ENCODE results near the gene TUBA1B.
"Not testable (repeated sequence)": the region's sequence is repeated elsewhere in the genome, so short reads cannot be mapped to it uniquely, and the experiment has no call there.

TUBA1B gene

DNA sequence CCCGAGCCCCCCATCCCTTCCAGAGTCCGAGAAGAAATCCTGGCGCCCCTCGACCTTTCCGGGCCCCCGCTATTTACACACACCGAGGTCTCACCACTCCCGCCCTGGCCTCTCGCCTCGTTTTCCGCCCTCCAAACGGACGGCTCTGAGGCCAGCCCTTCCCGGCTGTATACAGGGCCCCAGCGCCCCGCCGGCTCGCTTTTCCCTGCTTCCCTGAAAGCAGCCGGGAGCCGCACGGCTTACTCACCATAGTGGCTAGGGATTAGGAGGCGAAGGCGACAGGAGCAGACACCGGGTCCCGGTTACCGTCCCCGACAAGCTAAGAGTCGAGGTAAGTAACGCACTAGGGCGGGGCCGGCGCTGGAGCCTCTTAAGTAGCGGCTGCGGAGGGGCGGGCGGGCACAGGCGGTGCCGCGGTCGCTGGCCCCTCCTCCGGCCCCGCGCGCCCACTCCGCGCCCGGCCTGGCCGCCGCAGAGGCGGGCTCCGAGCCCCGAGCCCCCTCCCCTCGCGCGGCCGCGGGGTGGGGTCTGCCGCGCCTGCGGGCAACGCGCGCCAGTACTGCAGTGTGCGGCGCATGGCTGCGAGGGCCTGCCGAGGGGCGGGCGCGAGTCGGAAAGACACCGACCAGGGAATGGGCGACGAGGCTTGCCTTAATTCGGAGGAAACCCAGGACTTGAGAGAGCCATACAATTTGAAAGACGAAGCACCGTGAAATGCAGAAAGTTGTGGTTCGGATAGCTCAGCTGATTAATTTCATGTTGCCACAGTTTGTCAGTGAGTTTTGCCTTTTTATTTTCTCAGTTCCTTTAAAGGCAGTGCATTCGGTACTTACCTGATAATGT is at the start of gene TUBA1B:
Gene TUBA1B, minus strand, starts transcription at position 345 of the 843 bp plus-strand sequence. Its CDS starts 95 bp downstream, at position 250.
- DNase-seq (ENCODE audit: low spot score) = peak; percentile 95

DNA sequence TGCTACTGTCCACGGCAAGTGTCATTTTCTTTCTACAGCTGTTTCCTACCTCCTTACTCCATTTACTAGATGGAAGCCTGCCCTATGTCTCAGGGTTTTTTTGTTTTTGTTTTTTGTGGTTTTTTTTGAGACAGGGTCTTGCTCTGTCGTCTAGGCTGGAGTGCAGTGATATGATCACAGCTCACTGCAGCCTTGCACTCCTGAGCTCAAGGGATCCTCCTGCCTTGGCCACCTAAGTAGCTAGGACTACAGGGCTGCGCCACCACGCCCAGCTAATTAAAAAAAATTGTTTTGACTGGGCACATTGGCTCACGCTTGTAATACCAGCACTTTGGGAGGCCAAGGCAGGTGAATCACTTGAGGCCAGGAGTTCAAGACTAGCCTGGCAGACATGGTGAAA is 43.0 kb upstream of the TUBA1B start:
- DNase-seq (ENCODE audit: low spot score) = no peak

DNA sequence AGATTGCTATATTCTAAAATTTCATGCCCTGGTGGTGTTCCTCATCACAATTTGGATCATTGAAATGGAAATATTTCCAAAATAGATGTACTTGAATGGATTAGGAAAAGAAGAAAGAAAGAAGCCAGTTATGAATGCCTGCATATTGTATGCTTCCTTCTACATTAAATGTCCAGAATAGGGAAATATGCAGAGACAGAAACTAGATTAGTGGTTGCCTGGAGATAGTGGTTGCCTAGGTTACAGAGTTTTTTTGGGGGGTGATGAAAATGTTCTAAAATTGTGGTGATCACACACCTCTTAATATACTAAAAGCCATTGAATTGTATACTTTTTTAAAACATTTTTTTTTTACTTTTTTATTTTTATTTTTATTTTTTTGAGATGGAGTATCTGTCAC is 39.7 kb upstream of the TUBA1B start:
- DNase-seq (ENCODE audit: low spot score) = no peak

DNA sequence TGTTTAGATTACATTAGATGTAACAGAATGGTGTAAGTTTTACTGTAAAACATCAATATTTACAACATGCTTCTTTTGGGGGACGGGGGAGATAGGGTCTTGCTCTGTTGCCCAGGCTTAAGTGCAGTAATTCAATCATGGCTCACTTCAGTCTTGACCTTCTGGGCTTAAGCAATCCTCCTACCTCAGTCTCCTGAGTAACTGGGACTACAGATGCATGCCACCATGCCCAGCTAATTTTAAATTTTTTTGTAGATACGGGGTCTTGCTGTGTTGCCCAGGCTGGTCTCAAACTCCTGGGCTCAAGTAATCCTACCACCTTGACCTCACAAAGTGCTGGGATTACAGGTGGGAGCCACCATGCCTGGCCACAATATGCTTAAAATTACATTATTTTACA is 33.9 kb upstream of the TUBA1B start:
- DNase-seq (ENCODE audit: low spot score) = no peak

DNA sequence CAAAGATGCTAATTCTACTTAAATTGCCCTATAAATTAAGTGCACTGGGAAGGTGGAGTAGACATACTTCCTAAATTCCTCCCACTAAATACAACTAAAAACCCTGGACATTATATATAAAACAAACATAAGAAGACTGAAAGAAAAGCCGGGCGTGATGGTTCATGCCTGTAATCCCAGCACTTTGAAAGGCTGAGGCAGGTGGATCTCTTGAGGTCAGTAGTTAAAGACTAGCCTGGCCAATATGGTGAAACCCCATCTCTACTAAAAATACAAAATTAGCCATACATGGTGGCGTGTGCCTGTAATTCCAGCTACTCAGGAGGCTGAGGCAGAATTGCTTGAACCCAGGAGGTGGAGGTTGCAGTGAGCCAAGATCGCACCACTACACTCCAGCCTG is 30.7 kb upstream of the TUBA1B start:
- not testable (repeated sequence) for DNase-seq (ENCODE audit: low spot score)

DNA sequence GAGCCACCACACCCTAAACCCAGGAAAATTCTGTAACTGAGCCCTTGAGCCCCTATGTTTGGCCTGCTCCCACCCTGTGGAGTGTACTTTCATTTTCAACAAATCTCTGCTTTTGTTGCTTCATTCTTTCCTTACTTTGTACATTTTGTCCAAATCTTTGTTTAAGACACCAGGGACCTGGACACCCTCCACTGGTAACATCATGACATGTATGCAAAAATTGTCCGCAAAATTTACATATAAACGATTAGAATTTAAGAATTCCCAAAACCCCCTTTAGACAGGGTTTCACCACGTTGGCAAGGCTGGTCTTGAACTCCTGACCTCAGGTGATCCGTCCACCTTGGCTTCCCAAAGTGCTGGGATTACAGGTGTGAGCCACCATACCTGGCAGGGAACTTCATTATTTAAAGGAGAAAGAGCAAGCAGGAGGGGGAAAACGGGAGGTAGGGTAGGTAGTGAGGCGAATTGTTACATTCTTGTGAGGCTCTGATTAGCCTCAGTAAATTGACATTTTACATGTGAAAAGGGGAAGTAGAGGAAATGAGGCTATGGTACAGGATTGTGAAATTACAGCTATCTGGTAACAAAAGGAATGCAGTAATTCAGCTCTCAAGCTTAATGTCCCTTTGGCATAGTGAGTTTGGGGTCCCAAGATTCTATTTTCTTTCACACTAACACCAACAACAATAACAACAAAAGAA is 30.0 kb upstream of the TUBA1B start:
- no peak for DNase-seq (ENCODE audit: low spot score)

DNA sequence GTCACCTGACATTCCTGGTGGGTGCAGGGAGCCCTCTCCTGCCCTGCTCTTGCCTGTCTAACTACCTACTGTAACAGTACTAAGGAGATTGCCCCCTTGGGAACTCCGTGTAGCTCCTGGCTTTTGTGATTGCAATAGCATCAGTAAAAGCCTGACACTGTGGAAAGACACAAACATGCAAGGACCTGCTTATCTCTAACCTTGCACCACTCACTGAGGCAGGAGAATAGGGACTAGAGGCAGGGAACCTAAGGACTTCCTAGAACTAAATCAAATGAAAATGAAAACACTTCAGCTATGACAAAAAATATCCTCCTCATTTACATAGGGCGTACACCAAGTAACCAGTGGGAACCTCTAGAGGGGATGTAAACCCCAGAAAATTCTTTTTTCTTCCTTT is 29.2 kb upstream of the TUBA1B start:
- no peak for DNase-seq (ENCODE audit: low spot score)

DNA sequence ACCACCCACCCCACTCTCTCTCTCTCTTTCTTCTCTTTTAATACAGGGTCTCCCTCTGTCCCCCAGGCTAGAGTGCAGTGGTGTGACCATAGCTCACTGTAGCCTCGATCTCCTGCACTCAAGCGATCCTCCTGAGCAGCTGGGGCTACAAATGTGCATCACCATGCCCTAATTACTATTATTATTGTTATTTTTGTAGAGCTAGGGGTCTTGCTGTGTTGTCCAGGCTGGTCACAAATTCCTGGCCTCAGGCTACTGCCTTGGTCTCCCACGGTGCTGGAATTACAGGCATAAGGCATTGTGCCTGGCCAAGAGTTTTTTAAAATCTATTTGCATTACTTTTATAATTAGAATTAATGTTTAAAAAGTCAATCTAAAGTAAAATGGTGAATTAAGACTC is 23.0 kb upstream of the TUBA1B start:
- no peak for DNase-seq (ENCODE audit: low spot score)

DNA sequence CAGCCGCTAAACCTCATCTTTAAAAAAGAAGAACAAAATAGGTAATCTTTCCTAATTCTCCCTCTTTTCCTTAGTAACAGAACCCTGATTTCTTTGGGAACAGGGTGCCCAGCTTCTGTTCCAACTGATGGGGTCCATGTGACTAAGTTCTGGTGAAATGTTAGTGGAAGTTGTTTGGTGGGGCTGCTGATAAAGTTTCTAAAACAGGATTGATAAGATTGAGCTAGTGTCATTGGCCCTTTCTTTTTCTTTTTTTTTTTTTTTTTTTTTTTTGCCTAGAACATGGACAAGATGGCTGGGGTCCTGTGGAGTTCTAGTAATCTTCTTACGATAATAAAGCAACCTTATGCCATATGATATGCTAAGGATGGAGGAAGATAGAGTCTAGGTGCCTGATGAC is 16.2 kb upstream of the TUBA1B start:
- no peak for DNase-seq (ENCODE audit: low spot score)

DNA sequence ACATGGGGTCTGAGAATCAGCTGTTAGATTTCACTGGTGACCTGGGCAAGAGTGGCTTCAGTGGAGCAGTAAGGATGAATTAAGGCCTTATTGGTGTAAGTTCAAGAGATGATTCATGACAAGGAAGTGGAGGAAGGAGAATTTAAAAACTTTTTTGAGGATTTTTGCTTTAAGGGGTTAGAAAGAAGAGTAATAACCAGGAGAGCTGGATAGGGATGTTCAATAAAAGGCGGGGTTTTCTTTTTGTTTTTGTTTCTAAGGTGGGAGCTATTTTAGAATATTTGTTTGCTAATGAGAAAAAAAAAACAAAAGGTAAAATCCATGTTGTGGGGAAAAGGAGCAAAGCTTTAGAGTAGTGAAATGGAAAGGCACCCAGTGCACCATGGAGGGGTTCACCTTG is 15.2 kb upstream of the TUBA1B start:
- DNase-seq (ENCODE audit: low spot score) = no peak

DNA sequence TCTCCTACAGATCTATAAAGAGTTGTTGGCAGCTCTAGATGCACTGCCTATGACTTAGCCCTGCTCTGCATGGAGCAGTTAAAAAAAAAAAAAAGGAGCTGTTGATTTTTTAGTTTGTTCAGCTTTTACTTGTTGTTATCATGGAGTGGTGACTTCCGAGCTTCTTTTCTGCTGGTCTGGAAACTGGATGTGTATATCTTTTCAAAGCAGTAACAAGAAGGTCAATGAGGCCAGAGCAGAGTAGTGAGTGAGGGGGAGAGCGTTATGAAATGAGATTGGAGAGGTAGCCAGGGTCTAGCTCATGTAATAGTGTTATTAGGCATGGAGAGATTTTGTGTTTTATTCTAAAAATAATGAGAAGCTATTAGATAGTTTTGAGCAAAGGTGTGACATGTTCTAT is 13.2 kb upstream of the TUBA1B start:
- DNase-seq (ENCODE audit: low spot score) = no peak

DNA sequence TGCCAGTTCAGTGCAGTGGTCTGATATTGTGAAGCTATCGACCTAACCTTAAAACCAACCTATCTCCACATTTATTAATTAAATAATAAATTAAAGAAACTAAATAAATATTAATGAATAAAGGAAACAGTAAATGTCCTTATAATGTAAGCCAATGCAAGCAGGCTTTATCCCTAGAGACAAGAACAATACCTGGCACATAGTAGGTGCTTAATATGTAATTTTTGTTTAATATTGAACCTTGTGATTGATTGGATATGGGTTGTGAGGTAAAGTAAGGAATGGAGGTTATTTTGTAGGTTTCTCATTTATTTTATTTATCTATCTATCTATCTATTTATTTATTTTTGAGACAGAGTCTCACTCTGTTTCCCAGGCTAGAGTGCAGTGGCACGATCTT is 7.8 kb upstream of the TUBA1B start:
- no peak for DNase-seq (ENCODE audit: low spot score)

DNA sequence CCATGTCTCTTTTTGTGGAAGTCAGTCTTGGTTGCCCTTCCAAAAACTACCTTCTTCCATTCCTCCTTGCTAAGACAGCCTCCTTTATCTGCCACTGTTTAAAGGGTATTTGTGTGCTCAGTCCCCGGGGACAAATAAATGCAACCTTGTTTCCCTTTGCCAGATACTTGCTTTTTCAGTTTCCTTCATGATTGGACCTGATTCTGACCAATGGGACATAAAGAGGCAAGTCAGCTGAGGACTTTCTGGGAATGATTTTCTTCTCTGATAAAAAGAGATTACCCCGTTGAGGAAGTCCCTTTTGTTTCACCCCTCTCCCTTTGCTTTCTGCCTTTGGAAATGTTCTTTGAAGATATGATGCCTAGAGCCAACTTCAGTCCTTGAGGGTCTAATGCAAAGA is 7.4 kb upstream of the TUBA1B start:
- DNase-seq (ENCODE audit: low spot score) = no peak

DNA sequence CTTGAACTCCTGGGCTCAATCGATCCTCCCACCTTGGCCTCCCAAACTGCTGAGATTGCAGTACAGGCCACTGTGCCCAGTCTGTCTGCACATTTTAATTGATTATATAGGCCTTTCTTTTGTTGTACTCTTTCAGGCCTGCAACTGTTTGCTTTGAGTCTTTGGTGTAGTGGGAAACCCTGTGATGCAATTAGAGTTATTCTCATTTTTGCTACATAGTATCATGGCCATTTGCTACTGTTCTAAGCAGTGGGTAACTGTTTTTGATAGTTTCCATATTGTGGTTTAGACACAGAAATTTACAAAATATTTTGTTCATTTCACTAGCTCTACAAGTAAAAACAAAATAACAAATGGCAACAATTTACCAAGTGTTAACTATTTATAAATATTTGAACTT is 6.3 kb upstream of the TUBA1B start:
- DNase-seq (ENCODE audit: low spot score) = no peak

DNA sequence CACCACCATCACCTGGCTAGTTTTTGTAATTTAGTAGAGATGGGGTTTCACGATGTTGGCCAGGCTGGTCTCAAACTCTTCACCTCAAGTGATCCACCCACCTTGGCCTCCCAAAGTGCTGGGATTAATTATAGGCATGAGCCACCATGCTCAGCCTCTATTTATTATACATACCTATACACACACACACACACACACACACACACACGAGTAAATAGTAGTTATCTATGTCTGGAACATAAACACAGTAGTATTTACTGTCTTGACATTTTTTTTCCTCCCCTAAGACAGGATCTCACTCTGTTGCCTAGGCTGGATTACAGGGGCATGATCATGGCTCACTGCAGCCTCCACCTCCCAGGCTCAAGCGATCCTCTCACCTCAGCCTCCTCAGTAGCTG is 5.8 kb upstream of the TUBA1B start:
- DNase-seq (ENCODE audit: low spot score) = not testable (repeated sequence)

DNA sequence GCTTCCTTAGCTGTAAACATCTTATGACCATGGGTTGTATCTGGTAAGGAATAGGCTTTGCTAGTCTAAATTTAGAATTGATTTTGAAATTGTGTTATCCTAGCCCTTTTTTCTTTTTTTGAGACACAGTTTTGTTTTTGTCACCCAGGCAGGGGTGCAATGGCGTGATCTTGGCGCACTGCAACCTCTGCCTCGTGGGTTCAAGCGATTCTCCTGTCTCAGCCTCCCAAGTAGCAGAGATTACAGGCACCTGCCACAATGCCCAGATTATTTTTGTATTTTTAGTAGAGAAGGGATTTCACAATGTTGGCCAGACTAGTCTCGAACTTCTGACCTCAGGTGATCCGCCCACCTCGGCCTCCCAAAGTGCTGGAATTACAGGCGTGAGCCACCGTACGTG is 2.4 kb upstream of the TUBA1B start:
- no peak for DNase-seq (ENCODE audit: low spot score)

DNA sequence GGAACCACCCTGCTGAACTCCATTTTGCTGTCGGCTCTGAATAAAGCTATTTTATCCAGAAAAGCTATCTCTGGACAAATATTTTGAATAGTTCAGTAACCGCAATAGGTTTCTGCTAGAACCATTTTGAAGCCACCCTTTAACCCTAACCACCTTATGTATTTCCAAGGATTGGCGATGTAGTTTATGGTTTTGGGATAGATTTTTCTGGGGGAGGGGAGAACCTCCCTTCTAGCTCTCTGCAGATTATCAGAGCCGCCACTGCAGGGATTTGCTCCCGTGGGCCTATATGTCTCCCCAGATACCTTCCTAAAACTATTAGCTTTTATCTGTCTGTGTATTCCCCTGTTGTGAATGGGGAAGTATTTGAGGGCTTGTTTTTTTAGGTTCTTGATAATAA is 1.8 kb upstream of the TUBA1B start:
- no peak for DNase-seq (ENCODE audit: low spot score)

DNA sequence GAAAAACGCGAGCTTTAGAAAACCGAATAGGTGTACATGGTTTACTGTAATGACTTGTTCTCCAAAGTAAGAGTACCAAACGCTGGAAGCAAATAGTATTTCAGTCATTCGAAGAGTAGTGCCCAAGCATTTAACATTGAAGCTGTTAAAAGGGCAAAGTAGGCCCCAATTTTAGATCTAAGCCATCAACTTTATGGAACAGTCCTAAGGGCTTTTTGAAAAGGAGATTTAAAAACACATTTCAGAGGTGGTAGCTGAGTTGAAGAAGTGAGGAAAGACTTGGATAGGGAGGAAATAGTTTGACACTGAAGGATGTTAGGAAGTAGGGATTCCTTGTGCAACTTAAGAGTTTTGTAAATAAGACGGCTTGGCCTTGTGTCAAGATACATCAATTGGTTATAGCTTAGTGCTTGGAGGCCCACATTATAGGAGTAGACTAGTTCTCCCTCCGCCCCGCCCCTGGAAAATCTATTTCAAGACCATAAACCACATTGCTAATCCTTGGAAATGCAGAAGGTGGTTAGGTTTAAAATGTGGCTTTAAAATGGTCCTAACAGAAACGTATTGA is 783 bp upstream of the TUBA1B start:
- DNase-seq (ENCODE audit: low spot score) = peak; percentile 26

DNA sequence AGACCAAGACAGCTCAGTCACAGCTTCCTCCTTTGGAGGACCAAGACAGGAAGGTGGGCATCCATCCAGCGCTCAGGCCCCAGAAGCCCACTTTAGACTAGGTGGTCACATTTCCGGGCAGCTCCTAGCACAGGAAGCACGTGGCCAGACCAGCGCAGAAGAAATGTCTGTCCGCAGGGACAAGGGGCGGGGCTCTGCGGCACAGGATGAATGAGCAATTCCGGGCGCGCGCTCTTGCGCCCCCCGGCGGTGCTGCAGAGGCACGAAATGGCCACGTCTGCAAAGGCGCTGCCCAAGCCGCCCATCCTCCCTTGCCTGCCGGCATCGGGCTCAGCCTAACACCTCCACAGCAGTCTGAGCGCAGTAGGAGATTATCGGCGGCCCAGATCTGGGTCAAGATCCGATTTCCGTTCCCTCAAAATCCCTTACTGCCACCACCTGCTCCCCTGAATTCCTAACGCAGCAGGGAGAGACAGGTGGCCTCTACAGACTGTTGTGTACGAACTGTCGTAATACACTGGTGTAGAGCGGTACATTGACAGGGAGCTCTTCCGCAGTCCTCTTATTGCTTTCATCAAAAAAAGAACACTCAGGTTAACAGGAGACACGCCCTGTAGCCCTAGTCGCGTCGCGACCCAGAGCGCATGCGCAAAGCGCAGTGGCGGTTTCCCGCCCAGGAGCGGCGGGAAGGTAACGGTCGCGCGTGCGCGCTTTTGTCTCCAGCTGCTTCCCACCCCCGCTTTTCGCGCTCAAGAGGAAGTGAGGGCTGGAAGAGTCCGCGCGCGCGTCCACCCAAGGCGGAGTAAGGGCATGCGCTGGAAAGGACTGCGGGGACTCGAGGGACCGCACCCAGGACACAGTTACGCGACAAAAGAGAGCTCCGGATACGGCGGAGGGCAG is 794 bp downstream of the TUBA1B start:
- DNase-seq (ENCODE audit: low spot score) = peak; percentile 97

DNA sequence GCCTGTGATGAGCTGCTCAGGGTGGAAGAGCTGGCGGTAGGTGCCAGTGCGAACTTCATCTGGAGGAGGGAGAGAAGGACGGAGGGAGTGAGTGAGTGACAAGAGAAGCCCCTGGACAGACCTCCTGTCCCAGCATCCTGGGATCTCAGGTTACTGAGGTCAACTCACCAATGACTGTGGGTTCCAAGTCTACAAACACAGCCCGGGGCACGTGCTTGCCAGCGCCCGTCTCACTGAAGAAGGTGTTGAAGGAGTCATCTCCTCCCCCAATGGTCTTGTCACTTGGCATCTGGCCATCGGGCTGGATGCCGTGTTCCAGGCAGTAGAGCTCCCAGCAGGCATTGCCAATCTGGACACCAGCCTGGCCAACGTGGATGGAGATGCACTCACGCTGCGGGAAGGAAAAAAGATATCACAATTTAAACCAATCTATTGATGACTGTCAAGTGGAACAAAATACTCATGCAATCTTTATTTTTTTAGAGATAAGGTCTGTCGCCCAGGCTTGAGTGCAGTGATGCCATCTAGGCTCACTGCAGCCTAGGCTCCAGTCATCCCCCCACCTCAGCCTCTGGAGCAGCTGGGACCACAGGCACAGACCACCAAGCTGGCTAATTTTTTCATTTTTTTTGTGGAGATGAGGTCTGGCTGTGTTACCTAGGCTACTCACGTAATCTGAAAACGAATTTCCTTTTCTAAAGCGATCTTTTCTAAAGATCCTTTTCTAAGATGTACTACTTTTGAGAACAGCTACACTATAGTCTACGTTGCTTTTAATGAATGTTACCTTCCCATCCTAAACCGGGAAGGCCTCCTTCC is 1.7 kb downstream of the TUBA1B start:
- no peak for DNase-seq (ENCODE audit: low spot score)

DNA sequence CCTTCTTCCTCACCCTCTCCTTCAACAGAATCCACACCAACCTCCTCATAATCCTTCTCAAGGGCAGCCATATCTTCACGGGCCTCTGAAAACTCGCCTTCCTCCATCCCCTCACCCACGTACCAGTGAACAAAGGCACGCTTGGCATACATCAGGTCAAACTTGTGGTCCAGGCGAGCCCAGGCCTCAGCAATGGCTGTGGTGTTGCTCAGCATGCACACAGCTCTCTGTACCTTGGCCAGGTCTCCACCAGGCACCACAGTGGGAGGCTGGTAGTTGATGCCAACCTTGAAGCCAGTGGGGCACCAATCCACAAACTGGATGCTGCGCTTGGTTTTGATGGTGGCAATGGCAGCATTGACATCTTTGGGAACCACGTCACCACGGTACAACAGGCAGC is 3.2 kb downstream of the TUBA1B start:
- not testable (repeated sequence) for DNase-seq (ENCODE audit: low spot score)
